H1 (cell line): ENCODE results near the gene RIPPLY1. TPM values are rescaled to one million over a fixed set of nuclear protein-coding genes. Genes with fewer than 3 reads are reported as not detected.

Experiments used
- CTCF ChIA-PET: fragments of 300-600 bp; sonication (Branson Sonifier 250); formaldehyde crosslinking; loops from one replicate; lab custom pipeline; 2021; ENCODE audit not compliant: partially characterized antibody; lab: Charles Lee
- POLR2A ChIA-PET: fragments of 300-600 bp; sonication (Branson Sonifier 250); formaldehyde crosslinking; loops from one replicate; lab custom pipeline; 2021; ENCODE audit warnings: inconsistent platforms; ENCODE audit not compliant: partially characterized antibody; lab: Charles Lee
- DNase-seq, 2 experiments: peaks; one replicate each; pipeline versions ENCODE4 v3.0.0 to v3.0.0-alpha.2; 2010 to 2022; ENCODE audit warnings: low spot score in 2 of 2, low read depth in 1 of 2, mixed read lengths in 1 of 2
- FAIRE-seq: peaks from 2 replicates; lab custom pipeline; 2011; peaks lifted over from hg19 to GRCh38; lab: Jason Lieb, UNC
- H2AFZ ChIP-seq: 2 replicates; pipeline ENCODE4 v1.8.1; 2012; ENCODE audit warnings: low read length, inconsistent platforms
- H2AK5ac ChIP-seq: 2 replicates; pipeline ENCODE4 v1.6.1; 2013; ENCODE audit warnings: low read depth, low read length
- H2BK120ac ChIP-seq: replicated peaks from 2 replicates; pipeline ENCODE3; 2013; ENCODE audit warnings: low read depth, low read length, inconsistent platforms
- H2BK12ac ChIP-seq: 2 replicates; pipeline ENCODE4 v1.6.1; 2013; ENCODE audit warnings: low read depth, low read length
- H2BK15ac ChIP-seq: 2 replicates; pipeline ENCODE4 v1.6.1; 2013; ENCODE audit warnings: low read length
- H2BK20ac ChIP-seq: 2 replicates; pipeline ENCODE4 v1.6.1; 2013; ENCODE audit warnings: low read length
- H2BK5ac ChIP-seq: 2 replicates; pipeline ENCODE4 v1.6.1; 2013; ENCODE audit warnings: low read depth, low read length
- H3K14ac ChIP-seq: 2 replicates; pipeline ENCODE4 v1.6.1; 2013; ENCODE audit warnings: inconsistent platforms; ENCODE audit not compliant: insufficient read length
- H3K18ac ChIP-seq: 2 replicates; pipeline ENCODE4 v1.6.1; 2013; ENCODE audit warnings: low read length; ENCODE audit errors: extremely low read depth
- H3K23ac ChIP-seq: 2 replicates; pipeline ENCODE4 v1.6.1; 2013; ENCODE audit warnings: inconsistent platforms; ENCODE audit not compliant: insufficient read length
- H3K23me2 ChIP-seq: 2 replicates; pipeline ENCODE4 v1.6.1; 2013; ENCODE audit warnings: low read depth, low read length
- H3K27ac ChIP-seq: 2 replicates; pipeline ENCODE4 v1.6.1; 2011; ENCODE audit warnings: low read depth, low read length, inconsistent platforms
- H3K27me3 ChIP-seq, 4 experiments: replicated peaks in 1 of 4; 1 replicate in 1 of 4; 2 replicates in 3 of 4; pipeline versions ENCODE4 v1.6.1 to v1.8.1; 2011 to 2013; ENCODE audit warnings: low read length in 3 of 4, mild to moderate bottlenecking in 3 of 4, inconsistent platforms in 2 of 4, mixed read lengths in 2 of 4, moderate library complexity in 1 of 4; ENCODE audit not compliant: control insufficient read depth in 3 of 4, insufficient read depth in 3 of 4; ENCODE audit errors: extremely low read depth in 1 of 4
- H3K36me3 ChIP-seq, 4 experiments: 2 replicates each; pipeline versions ENCODE4 v1.6.1 to v1.8.1; 2011 to 2013; ENCODE audit warnings: mild to moderate bottlenecking in 4 of 4, low read length in 3 of 4, moderate library complexity in 2 of 4, control low read depth in 1 of 4, inconsistent platforms in 1 of 4; ENCODE audit not compliant: insufficient read depth in 4 of 4, control insufficient read depth in 2 of 4
- H3K4ac ChIP-seq: replicated peaks from 2 replicates; pipeline ENCODE3; 2013; ENCODE audit warnings: low read length, low read depth, mixed read lengths, inconsistent platforms; ENCODE audit not compliant: insufficient read length
- H3K4me1 ChIP-seq, 4 experiments: replicated peaks in 1 of 4; 1 replicate in 1 of 4; 2 replicates in 3 of 4; pipeline versions ENCODE4 v1.6.1 to v1.8.1; 2011 to 2013; ENCODE audit warnings: low read length in 3 of 4, inconsistent platforms in 2 of 4, mixed read lengths in 1 of 4; ENCODE audit not compliant: insufficient read depth in 4 of 4, control insufficient read depth in 3 of 4
- H3K4me2 ChIP-seq, 2 experiments: 2 replicates each; pipeline versions ENCODE4 v1.6.1 to v1.8.1; 2011 to 2013; ENCODE audit warnings: low read depth in 2 of 2, low read length in 2 of 2, control low read depth in 1 of 2, inconsistent platforms in 1 of 2, mild to moderate bottlenecking in 1 of 2; ENCODE audit not compliant: insufficient read depth in 1 of 2
- H3K4me3 ChIP-seq, 4 experiments: fragments of 200-600, 300-600 bp in 1 of 4; sonication (generic), shearing (Covaris generic), sonication (Bioruptor Twin) in 1 of 4; 2 replicates each; pipeline versions ENCODE4 v1.5.1 to v1.8.1; 2011 to 2016; ENCODE audit warnings: low read length in 4 of 4, low read depth in 3 of 4, control low read depth in 2 of 4, inconsistent platforms in 2 of 4, mild to moderate bottlenecking in 2 of 4, mixed read lengths in 1 of 4, moderate library complexity in 1 of 4; ENCODE audit not compliant: insufficient read depth in 2 of 4; ENCODE audit errors: extremely low read depth in 1 of 4
- H3K56ac ChIP-seq: replicated peaks from 2 replicates; pipeline ENCODE3; 2013; ENCODE audit warnings: low read depth, mild to moderate bottlenecking, mixed read lengths, low read length, inconsistent platforms; ENCODE audit not compliant: insufficient read length
- H3K79me1 ChIP-seq: 2 replicates; pipeline ENCODE4 v1.6.1; 2013; ENCODE audit warnings: low read depth, low read length, control low read depth
- H3K79me2 ChIP-seq, 2 experiments: 2 replicates each; pipeline versions ENCODE4 v1.6.1 to v1.8.1; 2012 to 2013; ENCODE audit warnings: low read length in 2 of 2, mild to moderate bottlenecking in 2 of 2, inconsistent platforms in 1 of 2; ENCODE audit not compliant: insufficient read depth in 2 of 2, control insufficient read depth in 1 of 2
- H3K9ac ChIP-seq, 4 experiments: replicated peaks in 1 of 4; 1 replicate in 1 of 4; 2 replicates in 3 of 4; pipeline versions ENCODE4 v1.6.1 to v1.8.1; 2011 to 2013; ENCODE audit warnings: low read depth in 3 of 4, low read length in 3 of 4, control low read depth in 2 of 4, mild to moderate bottlenecking in 2 of 4, moderate library complexity in 2 of 4, inconsistent platforms in 1 of 4; ENCODE audit errors: extremely low read depth in 1 of 4
- H3K9me3 ChIP-seq, 2 experiments: 2 replicates each; pipeline versions ENCODE4 v1.6.1 to v1.8.1; 2012 to 2013; ENCODE audit warnings: mild to moderate bottlenecking in 2 of 2, moderate library complexity in 2 of 2, control low read depth in 1 of 2, inconsistent platforms in 1 of 2, low read depth in 1 of 2, low read length in 1 of 2, mixed read lengths in 1 of 2; ENCODE audit not compliant: insufficient read depth in 2 of 2
- H4K20me1 ChIP-seq, 2 experiments: replicated peaks in 1 of 2; 2 replicates each; pipeline versions ENCODE3 to v1.8.1; 2011 to 2013; ENCODE audit warnings: inconsistent platforms in 2 of 2, low read length in 2 of 2, mild to moderate bottlenecking in 1 of 2; ENCODE audit not compliant: insufficient read depth in 2 of 2, control insufficient read depth in 1 of 2
- H4K5ac ChIP-seq: 2 replicates; pipeline ENCODE4 v1.6.1; 2013; ENCODE audit warnings: low read length, low read depth, mixed read lengths, inconsistent platforms; ENCODE audit not compliant: insufficient read length
- H4K8ac ChIP-seq: 2 replicates; pipeline ENCODE4 v1.8.0; 2013; ENCODE audit warnings: mild to moderate bottlenecking, moderate library complexity, low read length, inconsistent platforms; ENCODE audit not compliant: insufficient read depth; ENCODE audit errors: extremely low read depth
- H4K91ac ChIP-seq: replicated peaks from 2 replicates; pipeline ENCODE3; 2013; ENCODE audit warnings: low read length, mixed read lengths, inconsistent platforms; ENCODE audit not compliant: insufficient read length
- HDAC6 ChIP-seq: IDR thresholded peaks from one replicate; pipeline ENCODE4 v1.7.1; 2012; ENCODE audit warnings: low read depth, mild to moderate bottlenecking, inconsistent platforms, low read length, moderate library complexity
- TCF12 ChIP-seq: IDR thresholded peaks from 2 replicates; pipeline ENCODE4 v1.6.1; 2011; ENCODE audit warnings: low read depth, mild to moderate bottlenecking, low read length
- YY1 ChIP-seq: IDR thresholded peaks from 2 replicates; pipeline ENCODE4 v1.6.1; 2011; ENCODE audit warnings: low read depth, mild to moderate bottlenecking, low read length
- WGBS, 2 experiments: shearing (Covaris generic) in 1 of 2; methylation state at CpG; one replicate each; pipeline versions ENCODE4 v1.1.6 to v1.1.7; 2013 to 2015; ENCODE audit warnings: low lambda C conversion rate in 2 of 2, mixed read lengths in 2 of 2, inconsistent platforms in 1 of 2, low coverage in 1 of 2, missing lambda C conversion rate in 1 of 2; ENCODE audit not compliant: insufficient replicate concordance in 2 of 2, insufficient coverage in 1 of 2, insufficient read length in 1 of 2; ENCODE audit errors: extremely low coverage in 1 of 2, missing lambda C conversion rate in 1 of 2; 5-methylcytosine and 5-hydroxymethylcytosine counted together
- polyA plus RNA-seq, 7 experiments: library from polyadenylated mRNA; depleted of rRNA in 3 of 7; stranded (reverse) in 5 of 7; unstranded in 2 of 7; fragments of >200 nt in 5 of 7; fragments of 200-250 nt in 2 of 7; gene quantifications; 1 replicate in 5 of 7; 2 replicates in 1 of 7; 4 replicates in 1 of 7; pipeline versions ENCODE4 v1.2.1 to v1.2.3, GENCODE V29; 2011 to 2013; ENCODE audit warnings: missing spikeins in 2 of 7, mixed read lengths in 2 of 7
- total RNA-seq: library from RNA; stranded (reverse); fragmentation: NEBNext Ultra II Directional; extraction: Animal tissue kit (Norgen Biotek cat#: 25700); gene quantifications from 2 replicates; pipeline ENCODE4 v1.2.1, GENCODE V29; 2021

The RIPPLY1 gene
- total and polyA plus RNA-seq, 2 of the 8 experiments (the other 6 are each of a cell fraction or from before 2014, with no cell fraction given): not detected

- H2BK15ac ChIP-seq: no peak overlapping the region
- ChIA-PET POLR2A (no interaction called here), CTCF (interaction anchor here (0.6 to 5.6 kb wide), 11 partner anchors 10 to 482 kb away, joined by 3 to 50 read pairs (median 7); no protein-coding TSS in a partner anchor)
- no peak overlapping the region for H3K56ac ChIP-seq
- H3K79me2 ChIP-seq: no peaks in the 10 kb centered on the region
- no peaks in the 10 kb centered on the region for H3K9me3 ChIP-seq
- no peak overlapping the region for H2AK5ac ChIP-seq
- H4K20me1 ChIP-seq: no peaks in the 10 kb centered on the region
- no peak for DNase-seq
- H4K8ac ChIP-seq: no peak overlapping the region
- H2BK12ac ChIP-seq: no peak overlapping the region
- H3K14ac ChIP-seq: no peak overlapping the region
- H3K23me2 ChIP-seq: no peaks in the 10 kb centered on the region
- no peak for FAIRE-seq
- no peak overlapping the region for H4K5ac ChIP-seq
- no peaks in the 10 kb centered on the region for H3K36me3 ChIP-seq
- no peak overlapping the region for H3K18ac ChIP-seq
- H3K4me1 ChIP-seq: no peaks in the 10 kb centered on the region; a peak in 1 of 7 replicates
- no peak overlapping the region for H3K27ac ChIP-seq
- no peak overlapping the region for H2AFZ ChIP-seq
- TF ChIP-seq HDAC6 (no peak), TCF12 (no peak), YY1 (no peak)
- no peak overlapping the region for H3K4ac ChIP-seq
- no peak overlapping the region for H2BK120ac ChIP-seq
- H3K9ac ChIP-seq: no peak overlapping the region
- no peak overlapping the region for H2BK20ac ChIP-seq
- H3K27me3 ChIP-seq: no peaks in the 10 kb centered on the region
- no peak overlapping the region for H3K4me2 ChIP-seq
- no peak overlapping the region for H4K91ac ChIP-seq
- no peak overlapping the region for H2BK5ac ChIP-seq
- H3K23ac ChIP-seq: no peak overlapping the region
- no peaks in the 10 kb centered on the region for H3K79me1 ChIP-seq
- no peak overlapping the region for H3K4me3 ChIP-seq
- WGBS, 2 experiments: 80 to 100% methylated on average over 1 of the region's 2 CpGs
Measured at GRCh38 chrX:106899276-106899675, 3.9 kb downstream of the RIPPLY1 start.
